RWPE2 (cell line): ENCODE measurements around the gene SYK.
A peak's percentile ranks its signal among the peaks of the same experiment; 100 is the strongest.

Experiments used
- ATAC-seq: fragments of 200-7000 bp; cut with Tn5 transposase; 3 replicates; pipeline ENCODE4 v1.9.1; 2021; ENCODE audit warnings: low read depth
- DNase-seq: peaks from one replicate; pipeline ENCODE4 v3.0.0-alpha.2; 2020; ENCODE audit warnings: low spot score
- H3K27ac ChIP-seq: fragments of 450-650 bp; 2 replicates; pipeline ENCODE4 v1.5.1; 2017; ENCODE audit warnings: mild to moderate bottlenecking; ENCODE audit not compliant: poor library complexity, severe bottlenecking
- H3K27me3 ChIP-seq: fragments of 250-450 bp; sonication (Bioruptor Pico); 2 replicates; pipeline ENCODE4 v1.5.1; 2021; ENCODE audit warnings: mild to moderate bottlenecking, moderate library complexity; ENCODE audit not compliant: insufficient read depth, poor library complexity, severe bottlenecking
- H3K36me3 ChIP-seq: fragments of 250-450 bp; sonication (Bioruptor Pico); 2 replicates; pipeline ENCODE4 v1.5.1; 2020; ENCODE audit warnings: low read depth, mild to moderate bottlenecking, moderate library complexity
- H3K4me1 ChIP-seq: fragments of 250-450 bp; sonication (Bioruptor Pico); 2 replicates; pipeline ENCODE4 v1.5.1; 2021; ENCODE audit warnings: mild to moderate bottlenecking, moderate library complexity; ENCODE audit not compliant: insufficient read depth, poor library complexity, severe bottlenecking
- H3K4me3 ChIP-seq: fragments of 250-450 bp; sonication (Bioruptor Pico); 2 replicates; pipeline ENCODE4 v1.5.1; 2021; ENCODE audit warnings: mild to moderate bottlenecking, moderate library complexity; ENCODE audit not compliant: severe bottlenecking
- H3K9me3 ChIP-seq: fragments of 250-450 bp; sonication (Bioruptor Pico); 2 replicates; pipeline ENCODE4 v1.5.1; 2021; ENCODE audit warnings: mild to moderate bottlenecking, moderate library complexity; ENCODE audit not compliant: severe bottlenecking
- CTCF ChIP-seq: fragments of 450-650 bp; IDR thresholded peaks from one replicate; pipeline ENCODE4 v1.5.1; 2017; ENCODE audit warnings: mild to moderate bottlenecking, moderate library complexity; ENCODE audit not compliant: poor library complexity, severe bottlenecking

SYK gene

GRCh38 chr9:90941661-90942060 lies 140.0 kb downstream of the SYK start:
- no peaks in the 10 kb centered on the region for H3K9me3 ChIP-seq
- ATAC-seq = no peak
- H3K4me3 ChIP-seq = no peak overlapping the region
- H3K36me3 ChIP-seq = no peaks in the 10 kb centered on the region
- DNase-seq = no peak
- peaks cover 18% of the 10 kb centered on the region for H3K4me1 ChIP-seq
- H3K27ac ChIP-seq = no peak overlapping the region
- no peak for TF ChIP-seq CTCF
- no peaks in the 10 kb centered on the region for H3K27me3 ChIP-seq

DNA sequence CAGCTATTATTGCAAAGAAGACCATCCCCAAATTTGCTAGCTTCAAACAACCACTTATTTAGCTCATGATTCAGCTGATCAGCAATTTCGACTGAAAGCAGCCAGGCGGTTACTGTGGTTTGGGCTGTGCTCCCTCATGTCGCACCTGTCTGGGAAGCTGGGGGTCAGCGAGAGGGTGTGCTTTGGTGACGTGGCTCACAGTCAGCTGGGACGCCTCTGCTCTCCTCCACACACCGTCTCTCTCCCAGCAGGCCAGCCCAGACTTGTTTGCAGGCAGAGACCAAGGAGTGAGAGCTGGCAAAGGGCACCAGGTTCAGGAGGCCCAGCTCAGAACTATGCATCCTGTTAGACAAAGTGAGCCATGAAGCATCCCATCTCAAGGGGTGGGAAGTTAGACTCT lies 140.9 kb downstream of the SYK start:
- H3K9me3 ChIP-seq = no peaks in the 10 kb centered on the region
- no peaks in the 10 kb centered on the region for H3K27me3 ChIP-seq
- H3K4me3 ChIP-seq = no peak overlapping the region
- peak; percentile 98 for DNase-seq
- H3K27ac ChIP-seq = peak overlapping the region; percentile 75
- peak; percentile 98 for ATAC-seq
- peaks cover 18% of the 10 kb centered on the region for H3K4me1 ChIP-seq
- TF ChIP-seq CTCF = no peak
- no peaks in the 10 kb centered on the region for H3K36me3 ChIP-seq

- DNase-seq = no peak
- H3K4me3 ChIP-seq = no peak overlapping the region
- no peaks in the 10 kb centered on the region for H3K9me3 ChIP-seq
- peaks cover 18% of the 10 kb centered on the region for H3K4me1 ChIP-seq
- no peaks in the 10 kb centered on the region for H3K27me3 ChIP-seq
- ATAC-seq = peak; percentile 63
- TF ChIP-seq CTCF = no peak
- H3K36me3 ChIP-seq = no peaks in the 10 kb centered on the region
- H3K27ac ChIP-seq = peak overlapping the region; percentile 75
Measured at GRCh38 chr9:90943341-90943740, 141.7 kb downstream of the SYK start.

DNA sequence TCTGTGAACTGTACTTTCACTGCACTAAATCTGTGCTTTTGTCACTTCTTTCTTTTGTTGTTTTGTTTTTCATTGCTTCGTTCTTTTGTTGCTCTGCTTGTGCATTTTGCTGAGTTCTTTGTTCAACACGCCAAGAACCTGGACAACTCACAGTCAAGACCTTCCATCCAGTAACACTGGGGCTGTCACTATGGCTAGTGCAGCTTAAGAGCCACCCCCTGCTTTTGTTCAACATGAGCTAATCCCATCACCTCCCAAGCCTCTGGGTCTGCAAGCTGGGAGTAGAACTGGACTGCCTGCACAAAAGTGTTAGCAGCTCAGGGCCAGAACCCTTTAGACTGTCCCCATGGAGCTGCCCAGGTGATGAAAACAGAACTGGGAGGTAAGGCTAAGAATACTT lies 143.7 kb downstream of the SYK start:
- H3K27ac ChIP-seq = no peak overlapping the region
- peaks cover 18% of the 10 kb centered on the region for H3K4me1 ChIP-seq
- no peaks in the 10 kb centered on the region for H3K36me3 ChIP-seq
- H3K9me3 ChIP-seq = no peaks in the 10 kb centered on the region
- no peaks in the 10 kb centered on the region for H3K27me3 ChIP-seq
- DNase-seq (no peak), ATAC-seq (no peak)
- no peak overlapping the region for H3K4me3 ChIP-seq
- no peak for TF ChIP-seq CTCF

DNA sequence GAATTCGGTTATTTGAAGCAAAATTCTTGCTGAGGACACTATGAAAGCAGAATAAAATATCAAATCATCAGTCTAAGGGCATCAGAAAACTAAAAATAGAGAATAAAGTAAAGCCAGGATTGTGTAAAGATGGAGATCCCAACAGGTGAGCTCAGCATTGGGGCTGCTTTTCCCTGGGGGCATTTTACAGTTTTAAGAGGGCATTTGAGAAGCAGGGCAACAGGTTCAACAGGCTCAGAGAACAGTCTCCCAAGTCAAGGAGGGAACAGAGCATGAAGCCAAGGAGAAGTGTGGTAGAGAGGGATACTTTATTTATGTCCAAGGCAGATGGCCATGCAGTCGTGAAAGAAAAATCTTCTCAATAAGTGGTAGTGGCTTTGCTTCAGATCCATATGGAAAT lies 145.4 kb downstream of the SYK start:
- Histone ChIP-seq H3K27ac (no peak overlapping the region), H3K4me1 (peaks cover 18% of the 10 kb centered on the region), H3K9me3 (no peaks in the 10 kb centered on the region), H3K27me3 (no peaks in the 10 kb centered on the region), H3K4me3 (no peak overlapping the region), H3K36me3 (no peaks in the 10 kb centered on the region)
- DNase-seq = no peak
- TF ChIP-seq CTCF = no peak
- ATAC-seq = no peak
